HCT116 (cell line): ENCODE results near the gene AXL. TPM values are rescaled to one million over a fixed set of nuclear protein-coding genes. Genes with fewer than 3 reads are reported as not detected.
A peak's percentile ranks its signal among the peaks of the same experiment; 100 is the strongest.

Experiments used
- ATAC-seq: fragments of 200-7000 bp; cut with Tn5 transposase; 2 replicates; pipeline ENCODE4 v1.9.1; 2020; ENCODE audit warnings: mild to moderate bottlenecking, moderate library complexity
- BruUV-seq: library from RNA; stranded (reverse); fragments of 400-500 nt; replicated peaks from 2 replicates; lab custom pipeline; 2021; lab: Mats Ljungman, UMichigan
- CTCF ChIA-PET: fragments of 300-600 bp; sonication (Branson Sonifier 250); formaldehyde crosslinking; loops from one replicate; lab custom pipeline; 2021; ENCODE audit warnings: antibody characterized with exemption; lab: Charles Lee
- POLR2A ChIA-PET: fragments of 300-600, 350-600 bp; sonication (Branson Sonifier 250); formaldehyde crosslinking; loops from one replicate; lab custom pipeline; 2021; ENCODE audit warnings: antibody characterized with exemption; lab: Charles Lee
- RAD21 ChIA-PET, 2 experiments: fragments of 300-600 bp; sonication (Branson Sonifier 250); formaldehyde crosslinking; loops; one replicate each; lab custom pipeline; 2023; ENCODE audit warnings: low total read pairs in 2 of 2; ENCODE audit not compliant: uncharacterized antibody in 2 of 2, unreplicated experiment in 2 of 2, low non-redundant PET in 1 of 2; lab: Charles Lee
- DNase-seq: peaks from one replicate; pipeline ENCODE4 v3.0.0-alpha.2; 2010; ENCODE audit warnings: low read depth, low spot score
- H2AFZ ChIP-seq: fragments of 200-600 bp; shearing (Covaris generic), sonication (generic); 2 replicates; pipeline ENCODE4 v1.6.1; 2017; ENCODE audit warnings: low read depth, mixed run types, mixed read lengths, antibody characterized with exemption, low read length; ENCODE audit not compliant: poor library complexity, severe bottlenecking
- H3K27ac ChIP-seq: 2 replicates; pipeline ENCODE4 v1.5.1; 2012; ENCODE audit warnings: low read depth, low read length
- H3K27me3 ChIP-seq: fragments of 200-600 bp; sonication (generic); 2 replicates; pipeline ENCODE4 v1.6.1; 2016; ENCODE audit warnings: mixed run types, low read length, mixed read lengths; ENCODE audit not compliant: insufficient read depth
- H3K36me3 ChIP-seq, 2 experiments: fragments of 200-500 bp in 1 of 2; fragments of 200-600 bp in 1 of 2; sonication (Bioruptor generic) in 1 of 2; sonication (generic) in 1 of 2; 2 replicates each; pipeline versions ENCODE4 v1.5.1 to v1.6.1; 2014 to 2016; ENCODE audit warnings: low read length in 2 of 2, inconsistent platforms in 1 of 2, mixed read lengths in 1 of 2, mixed run types in 1 of 2; ENCODE audit not compliant: insufficient read depth in 2 of 2, control insufficient read depth in 1 of 2
- H3K4me1 ChIP-seq, 2 experiments: fragments of 200-600 bp in 1 of 2; sonication (generic) in 1 of 2; 2 replicates each; pipeline versions ENCODE4 v1.5.1 to v1.6.1; 2012 to 2017; ENCODE audit warnings: low read length in 2 of 2, inconsistent platforms in 1 of 2, mild to moderate bottlenecking in 1 of 2, mixed read lengths in 1 of 2, mixed run types in 1 of 2, moderate library complexity in 1 of 2; ENCODE audit not compliant: insufficient read depth in 2 of 2, control insufficient read depth in 1 of 2
- H3K4me2 ChIP-seq: fragments of 200-600 bp; sonication (generic); 2 replicates; pipeline ENCODE4 v1.6.1; 2017; ENCODE audit warnings: mixed run types, low read length, mixed read lengths
- H3K4me3 ChIP-seq, 2 experiments: fragments of 200-600 bp in 1 of 2; sonication (generic) in 1 of 2; replicated peaks in 1 of 2; 2 replicates each; pipeline ENCODE4 v1.5.1; 2011 to 2016; ENCODE audit warnings: low read length in 2 of 2, control low read depth in 1 of 2, low read depth in 1 of 2, mild to moderate bottlenecking in 1 of 2, mixed read lengths in 1 of 2, mixed run types in 1 of 2
- H3K79me2 ChIP-seq: fragments of 200-600 bp; sonication (generic); 2 replicates; pipeline ENCODE4 v1.6.1; 2017; ENCODE audit warnings: mild to moderate bottlenecking, mixed run types, low read length, moderate library complexity, mixed read lengths; ENCODE audit not compliant: insufficient read depth
- H3K9ac ChIP-seq: fragments of 200-600 bp; sonication (generic); 2 replicates; pipeline ENCODE4 v1.6.1; 2016; ENCODE audit warnings: low read length, mixed read lengths
- H3K9me2 ChIP-seq: fragments of 200-600 bp; sonication (generic), shearing (Covaris generic); 2 replicates; pipeline ENCODE4 v1.6.1; 2017; ENCODE audit warnings: mixed run types, mild to moderate bottlenecking, moderate library complexity; ENCODE audit not compliant: insufficient read depth
- H3K9me3 ChIP-seq, 2 experiments: fragments of 200-500 bp in 1 of 2; fragments of 200-600 bp in 1 of 2; sonication (Bioruptor generic) in 1 of 2; sonication (generic) in 1 of 2; 2 replicates each; pipeline ENCODE4 v1.6.1; 2014 to 2017; ENCODE audit warnings: low read length in 2 of 2, mixed read lengths in 2 of 2, inconsistent platforms in 1 of 2, low read depth in 1 of 2, mild to moderate bottlenecking in 1 of 2, mixed run types in 1 of 2, moderate library complexity in 1 of 2; ENCODE audit not compliant: control insufficient read depth in 1 of 2, insufficient read depth in 1 of 2
- H4K20me1 ChIP-seq: fragments of 200-600 bp; sonication (generic), shearing (Covaris generic); 2 replicates; pipeline ENCODE4 v1.6.1; 2017; ENCODE audit warnings: mixed run types, mild to moderate bottlenecking, moderate library complexity; ENCODE audit not compliant: insufficient read depth
- CTCF ChIP-seq, 3 experiments: fragments of 200-600 bp in 1 of 3; sonication (generic) in 1 of 3; IDR thresholded peaks in 2 of 3; conservative IDR thresholded peaks in 1 of 3; 2 replicates each; pipeline ENCODE4 v1.5.1; 2012 to 2017; ENCODE audit warnings: low read depth in 2 of 3, low read length in 2 of 3, antibody characterized with exemption in 1 of 3, borderline replicate concordance in 1 of 3, control low read depth in 1 of 3, mild to moderate bottlenecking in 1 of 3, mixed read lengths in 1 of 3, mixed run types in 1 of 3, moderate library complexity in 1 of 3; ENCODE audit not compliant: insufficient read depth in 1 of 3
- EZH2 ChIP-seq: fragments of 200-600 bp; sonication (generic); IDR thresholded peaks from 2 replicates; pipeline ENCODE4 v1.6.1; 2017; ENCODE audit warnings: antibody characterized with exemption, mixed run types
- POLR2AphosphoS5 ChIP-seq: IDR thresholded peaks from 2 replicates; pipeline ENCODE4 v1.6.1; 2011; ENCODE audit warnings: mild to moderate bottlenecking, low read depth, low read length, moderate library complexity
- SIN3A ChIP-seq: IDR thresholded peaks from 2 replicates; pipeline ENCODE4 v1.6.1; 2012; ENCODE audit warnings: low read depth
- SP1 ChIP-seq: IDR thresholded peaks from 2 replicates; pipeline ENCODE4 v1.6.1; 2012; ENCODE audit warnings: low read depth
- TCF7L2 ChIP-seq: IDR thresholded peaks from 2 replicates; pipeline ENCODE4 v1.7.0; 2011; ENCODE audit warnings: borderline replicate concordance, inconsistent platforms; ENCODE audit not compliant: insufficient read depth, insufficient read length; ENCODE audit errors: extremely low read depth
- YY1 ChIP-seq: IDR thresholded peaks from 2 replicates; pipeline ENCODE4 v1.6.1; 2011; ENCODE audit warnings: low read length, low read depth, moderate library complexity, mild to moderate bottlenecking; ENCODE audit not compliant: insufficient replicate concordance; ENCODE audit errors: extremely low read depth
- ZBTB33 ChIP-seq: IDR thresholded peaks from 2 replicates; pipeline ENCODE4 v1.6.1; 2011; ENCODE audit warnings: mild to moderate bottlenecking, low read length, moderate library complexity; ENCODE audit not compliant: insufficient replicate concordance; ENCODE audit errors: extremely low read depth
- intact Hi-C: fragments of 100-400 bp; cut with micrococcal nuclease; formaldehyde crosslinking; loops from 2 replicates; pipeline ENCODE4 v1.10.0; 2022
- total RNA-seq: library from RNA; stranded (reverse); gene quantifications from one replicate; pipeline ENCODE4 v1.2.1, GENCODE V29; 2021; ENCODE audit not compliant: unreplicated experiment

The AXL gene
- total RNA-seq, 1 experiment from 2014 or later = 47.4 TPM

- BruUV-seq = no TSS peak
- POLR2A ChIA-PET = interaction anchor here (1.2 to 1.5 kb wide), 2 partner anchors 9 to 20 kb away, joined by 3 to 6 read pairs; partner anchors contain the start of gene AXL
- intact Hi-C loops = loop anchor here (5.0 kb wide), 1 partner anchor 34 kb away; the partner anchor contains the start of gene HNRNPUL1
These were observed 9.5 kb downstream of the AXL start for GRCh38 chr19:41228486-41228885.

More at GRCh38 chr19:41228486-41228885, 9.5 kb downstream of the AXL start:
- peaks cover 0 to 15% of the 10 kb centered on the region in 2 experiments; a peak in 1 of 4 replicates for H3K36me3 ChIP-seq
- no peak for ATAC-seq
- peaks cover 16% of the 10 kb centered on the region; the same call in 1 of the 2 replicates for H3K79me2 ChIP-seq
- no peaks in the 10 kb centered on the region for H3K9me3 ChIP-seq
- H4K20me1 ChIP-seq = no peaks in the 10 kb centered on the region
- H3K9me2 ChIP-seq = no peaks in the 10 kb centered on the region
- no peak for DNase-seq
- no peaks in the 10 kb centered on the region for H3K27me3 ChIP-seq
- H3K4me1 ChIP-seq = peaks cover 52 to 70% of the 10 kb centered on the region in 2 experiments
- ChIA-PET CTCF (no interaction called here), RAD21 (no interaction called here)
- TF ChIP-seq TCF7L2 = no peak
- no peak for TF ChIP-seq YY1
- TF ChIP-seq CTCF (IDR thresholded peaks at IDR 0.05 in 2 of 3, conservative IDR thresholded peaks at IDR 0.05 in 1 of 3; ENCODE audit: borderline replicate concordance in 1 of 3, insufficient read depth in 1 of 3, low read depth in 2 of 3, low read length in 2 of 3) = no peak
- no peak for TF ChIP-seq SIN3A
- TF ChIP-seq ZBTB33 = no peak
- no peak for TF ChIP-seq EZH2
- TF ChIP-seq SP1 = no peak
- no peak for TF ChIP-seq POLR2AphosphoS5
- peak overlapping the region; percentile 34 for H3K4me2 ChIP-seq
- no peak overlapping the region for H2AFZ ChIP-seq
- 0 out of 2 replicates have a peak overlapping the region, but pooled peaks have one; percentile 1 for H3K9ac ChIP-seq
- H3K4me3 ChIP-seq = no peak overlapping the region
- H3K27ac ChIP-seq = no peak overlapping the region
